Measurements from ENCODE around the gene ZNF324B. TPM values are rescaled to one million over a fixed set of nuclear protein-coding genes. Genes with fewer than 3 reads are reported as not detected.
"Not testable (repeated sequence)": the region's sequence is repeated elsewhere in the genome, so short reads cannot be mapped to it uniquely, and the experiment has no call there.

ZNF324B gene
- total and polyA plus RNA-seq, 10 of the 15 experiments (the other 5 are each of a cell fraction or from before 2014, with no cell fraction given) = 0.11 to 12.8 (median 4.0) TPM

- no peak for FAIRE-seq
- H3K9me3 ChIP-seq (replicated peaks; ENCODE audit: control insufficient read depth, insufficient read depth, low read length) = no peaks in the 10 kb centered on the region; the same call in 2 of the 3 replicates
- RAD21 ChIA-PET (ENCODE audit: unreplicated experiment) = no interaction called here
- no peak for DNase-seq (ENCODE audit: low read depth, low spot score)
- no peaks in the 10 kb centered on the region for H4K20me1 ChIP-seq (ENCODE audit: control insufficient read depth, insufficient read depth)
- CTCF ChIA-PET = interaction anchor here (1.0 kb wide), 1 partner anchor 12 kb away, joined by 3 read pairs; no protein-coding TSS in a partner anchor
- POLR2A ChIA-PET = no interaction called here
- no peaks in the 10 kb centered on the region for H3K27me3 ChIP-seq (replicated peaks in 1 of 2; ENCODE audit: control insufficient read depth in 2 of 2, insufficient read depth in 2 of 2, low read length in 1 of 2)
- no TSS peak for BruUV-seq (replicated peaks)
- no peak overlapping the region for H3K9ac ChIP-seq (ENCODE audit: control insufficient read depth, insufficient read depth, low read length)
- H3K79me2 ChIP-seq (ENCODE audit: control insufficient read depth, insufficient read depth, low read length) = no peaks in the 10 kb centered on the region; the same call in 1 of the 2 replicates
- intact Hi-C loops (cut with micrococcal nuclease; ENCODE audit: unreplicated experiment) = no loop called here
- ATAC-seq = no peak
- no peak overlapping the region for H3K27ac ChIP-seq (ENCODE audit: control insufficient read depth, insufficient read depth)
- H3K36me3 ChIP-seq (ENCODE audit: control insufficient read depth in 2 of 2, insufficient read depth in 2 of 2, low read length in 1 of 2) = no peaks in the 10 kb centered on the region; a peak in 2 of 4 replicates
- peaks cover 8% of the 10 kb centered on the region for H3K4me1 ChIP-seq (ENCODE audit: control insufficient read depth, insufficient read depth, low read length)
- H2AFZ ChIP-seq (ENCODE audit: control insufficient read depth, low read depth, low read length) = no peak overlapping the region
- WGBS (ENCODE audit: insufficient coverage, insufficient replicate concordance, low lambda C conversion rate, missing lambda C conversion rate) = 35% methylated on average over 2 of the region's 2 CpGs
- SMC1A ChIA-PET (ENCODE audit: uncharacterized antibody, unreplicated experiment) = interaction anchor here (1.2 kb wide), 1 partner anchor 10 kb away, joined by 3 read pairs; no protein-coding TSS in a partner anchor
- H3K4me2 ChIP-seq (ENCODE audit: control insufficient read depth, insufficient read depth) = no peak overlapping the region
- TF ChIP-seq IRF3 (IDR thresholded peaks at IDR 0.05) (no peak), TCF7 (IDR thresholded peaks at IDR 0.05; ENCODE audit: borderline replicate concordance) (no peak), BCL3 (IDR thresholded peaks at IDR 0.05; ENCODE audit: borderline replicate concordance, insufficient read depth, low read depth, low read length, poor library complexity, severe bottlenecking) (no peak), PAX8 (IDR thresholded peaks at IDR 0.05) (no peak), SP1 (IDR thresholded peaks at IDR 0.05; ENCODE audit: low read depth, low read length) (no peak), MAX (IDR thresholded peaks at IDR 0.05; ENCODE audit: low read depth, low read length) (no peak), CREM (IDR thresholded peaks at IDR 0.05; ENCODE audit: low read depth) (no peak), ETV6 (conservative IDR thresholded peaks at IDR 0.05 in 1 of 2, IDR thresholded peaks at IDR 0.05 in 1 of 2; ENCODE audit: borderline replicate concordance in 1 of 2, low read depth in 1 of 2) (no peak), CTCF (IDR thresholded peaks at IDR 0.05 in 2 of 3, conservative IDR thresholded peaks at IDR 0.05 in 1 of 3; ENCODE audit: control insufficient read depth in 2 of 3, extremely low read depth in 1 of 3, insufficient read depth in 1 of 3, low read depth in 3 of 3, low read length in 3 of 3) (no peak)
- in situ Hi-C loops (cut with MboI) = no loop called here
- H3K4me3 ChIP-seq = no peak overlapping the region
Measured at GRCh38 chr19:58483776-58484175, 32.4 kb downstream of the ZNF324B start.

GRCh38 chr19:58484349-58484748, 32.9 kb downstream of the ZNF324B start:
- FAIRE-seq; H3K27me3 ChIP-seq (replicated peaks in 1 of 2; ENCODE audit: control insufficient read depth in 2 of 2, insufficient read depth in 2 of 2, low read length in 1 of 2); in situ Hi-C loops (cut with MboI); H2AFZ ChIP-seq (ENCODE audit: control insufficient read depth, low read depth, low read length); H3K4me2 ChIP-seq (ENCODE audit: control insufficient read depth, insufficient read depth); H3K36me3 ChIP-seq (ENCODE audit: control insufficient read depth in 2 of 2, insufficient read depth in 2 of 2, low read length in 1 of 2); BruUV-seq (replicated peaks); H3K4me3 ChIP-seq; H3K79me2 ChIP-seq (ENCODE audit: control insufficient read depth, insufficient read depth, low read length); RAD21 ChIA-PET (ENCODE audit: unreplicated experiment); H4K20me1 ChIP-seq (ENCODE audit: control insufficient read depth, insufficient read depth); H3K9ac ChIP-seq (ENCODE audit: control insufficient read depth, insufficient read depth, low read length); ATAC-seq; DNase-seq (ENCODE audit: low read depth, low spot score); H3K27ac ChIP-seq (ENCODE audit: control insufficient read depth, insufficient read depth); H3K9me3 ChIP-seq (replicated peaks; ENCODE audit: control insufficient read depth, insufficient read depth, low read length); intact Hi-C loops (cut with micrococcal nuclease; ENCODE audit: unreplicated experiment): not testable (repeated sequence)
- SMC1A ChIA-PET (ENCODE audit: uncharacterized antibody, unreplicated experiment) = interaction anchor here (1.2 kb wide), 1 partner anchor 9 kb away, joined by 3 read pairs; no protein-coding TSS in a partner anchor
- WGBS (ENCODE audit: insufficient coverage, insufficient replicate concordance, low lambda C conversion rate, missing lambda C conversion rate) = 95% methylated on average over 4 of the region's 5 CpGs
- CTCF ChIA-PET = interaction anchor here (1.0 kb wide), 1 partner anchor 12 kb away, joined by 3 read pairs; no protein-coding TSS in a partner anchor
- peaks cover 13% of the 10 kb centered on the region for H3K4me1 ChIP-seq (ENCODE audit: control insufficient read depth, insufficient read depth, low read length)
- POLR2A ChIA-PET = interaction anchor here (0.6 kb wide), 1 partner anchor 128 kb away, joined by 4 read pairs; no protein-coding TSS in a partner anchor
